ENCODE data around the gene DLL1.

DLL1 gene

GRCh38 chr6:170301184-170301583, 10.3 kb upstream of the DLL1 start:
- peaks cover 7% of the 10 kb centered on the region for H3K4me1 Mint-ChIP-seq (ENCODE audit: low read depth)
- peaks cover 46% of the 10 kb centered on the region for H3K27me3 Mint-ChIP-seq

GRCh38 chr6:170298688-170299087, 7.8 kb upstream of the DLL1 start:
- Mint-ChIP-seq H3K27me3 (peaks cover 56% of the 10 kb centered on the region), H3K4me1 (ENCODE audit: low read depth) (peaks cover 7% of the 10 kb centered on the region), H3K36me3 (ENCODE audit: low read depth) (peaks cover 4% of the 10 kb centered on the region), H3K9me3 (peaks cover 7% of the 10 kb centered on the region), H3K4me3 (no peak overlapping the region), H3K27ac (no peak overlapping the region)

More at GRCh38 chr6:170301184-170301583, 10.3 kb upstream of the DLL1 start:
- Mint-ChIP-seq H3K36me3 (ENCODE audit: low read depth) (peaks cover 4% of the 10 kb centered on the region), H3K4me3 (no peak overlapping the region), H3K27ac (no peak overlapping the region), H3K9me3 (peaks cover 7% of the 10 kb centered on the region)

- peaks cover 7% of the 10 kb centered on the region for H3K9me3 Mint-ChIP-seq
- peaks cover 13% of the 10 kb centered on the region for H3K4me1 Mint-ChIP-seq (ENCODE audit: low read depth)
- peaks cover 65% of the 10 kb centered on the region for H3K27me3 Mint-ChIP-seq
- H3K4me3 Mint-ChIP-seq: no peak overlapping the region
- no peak overlapping the region for H3K27ac Mint-ChIP-seq
- H3K36me3 Mint-ChIP-seq (ENCODE audit: low read depth): peaks cover 4% of the 10 kb centered on the region
These were observed 6.9 kb upstream of the DLL1 start for GRCh38 chr6:170297576-170298330.

- Mint-ChIP-seq H3K4me1 (ENCODE audit: low read depth) (peaks cover 21% of the 10 kb centered on the region), H3K27me3 (peaks cover 73% of the 10 kb centered on the region), H3K27ac (no peak overlapping the region), H3K36me3 (ENCODE audit: low read depth) (peaks cover 4% of the 10 kb centered on the region), H3K4me3 (no peak overlapping the region), H3K9me3 (peaks cover 7% of the 10 kb centered on the region)
These were observed 6.1 kb upstream of the DLL1 start for GRCh38 chr6:170296746-170297575.

- H3K9me3 Mint-ChIP-seq: peaks cover 1% of the 10 kb centered on the region
- H3K4me1 Mint-ChIP-seq (ENCODE audit: low read depth): peaks cover 25% of the 10 kb centered on the region
- H3K36me3 Mint-ChIP-seq (ENCODE audit: low read depth): peaks cover under 1% of the 10 kb centered on the region
- no peak overlapping the region for H3K4me3 Mint-ChIP-seq
- H3K27ac Mint-ChIP-seq: no peak overlapping the region
- peaks cover 71% of the 10 kb centered on the region for H3K27me3 Mint-ChIP-seq
These were observed 5.5 kb upstream of the DLL1 start for GRCh38 chr6:170296423-170296745.

- Mint-ChIP-seq H3K9me3 (no peaks in the 10 kb centered on the region), H3K27ac (no peak overlapping the region), H3K36me3 (ENCODE audit: low read depth) (no peaks in the 10 kb centered on the region), H3K27me3 (peaks cover 71% of the 10 kb centered on the region), H3K4me1 (ENCODE audit: low read depth) (peaks cover 25% of the 10 kb centered on the region), H3K4me3 (peak overlapping the region; percentile 71)
These were observed 4.9 kb upstream of the DLL1 start for GRCh38 chr6:170295510-170296422.

GRCh38 chr6:170294813-170295509, 4.1 kb upstream of the DLL1 start:
- H3K4me1 Mint-ChIP-seq (ENCODE audit: low read depth): peaks cover 25% of the 10 kb centered on the region

GRCh38 chr6:170294298-170294730, 3.4 kb upstream of the DLL1 start:
- Mint-ChIP-seq H3K27ac (no peak overlapping the region), H3K4me3 (no peak overlapping the region), H3K9me3 (no peaks in the 10 kb centered on the region), H3K4me1 (ENCODE audit: low read depth) (peaks cover 25% of the 10 kb centered on the region), H3K36me3 (ENCODE audit: low read depth) (no peaks in the 10 kb centered on the region), H3K27me3 (peaks cover 57% of the 10 kb centered on the region)

More at GRCh38 chr6:170294813-170295509, 4.1 kb upstream of the DLL1 start:
- no peak overlapping the region for H3K27ac Mint-ChIP-seq
- no peaks in the 10 kb centered on the region for H3K9me3 Mint-ChIP-seq
- no peaks in the 10 kb centered on the region for H3K36me3 Mint-ChIP-seq (ENCODE audit: low read depth)
- H3K27me3 Mint-ChIP-seq: peaks cover 64% of the 10 kb centered on the region
- peak overlapping the region; percentile 68 for H3K4me3 Mint-ChIP-seq

- H3K36me3 Mint-ChIP-seq (ENCODE audit: low read depth): peaks cover 4% of the 10 kb centered on the region
- peaks cover 56% of the 10 kb centered on the region for H3K27me3 Mint-ChIP-seq
- H3K4me1 Mint-ChIP-seq (ENCODE audit: low read depth): peaks cover 30% of the 10 kb centered on the region
- no peak overlapping the region for H3K27ac Mint-ChIP-seq
- H3K4me3 Mint-ChIP-seq: no peak overlapping the region
- no peaks in the 10 kb centered on the region for H3K9me3 Mint-ChIP-seq
These were observed 2.7 kb upstream of the DLL1 start for GRCh38 chr6:170293341-170294231.

GRCh38 chr6:170292407-170293158, 1.7 kb upstream of the DLL1 start:
- H3K9me3 Mint-ChIP-seq: no peaks in the 10 kb centered on the region
- peaks cover 49% of the 10 kb centered on the region for H3K27me3 Mint-ChIP-seq
- H3K27ac Mint-ChIP-seq: no peak overlapping the region
- peaks cover 6% of the 10 kb centered on the region for H3K36me3 Mint-ChIP-seq (ENCODE audit: low read depth)
- H3K4me1 Mint-ChIP-seq (ENCODE audit: low read depth): peaks cover 35% of the 10 kb centered on the region
- peak overlapping the region; percentile 80 for H3K4me3 Mint-ChIP-seq

- H3K4me3 Mint-ChIP-seq: peak overlapping the region; percentile 80
- H3K36me3 Mint-ChIP-seq (ENCODE audit: low read depth): peaks cover 6% of the 10 kb centered on the region
- no peaks in the 10 kb centered on the region for H3K9me3 Mint-ChIP-seq
- peaks cover 44% of the 10 kb centered on the region for H3K27me3 Mint-ChIP-seq
- peaks cover 35% of the 10 kb centered on the region for H3K4me1 Mint-ChIP-seq (ENCODE audit: low read depth)
- no peak overlapping the region for H3K27ac Mint-ChIP-seq
These were observed 1.2 kb upstream of the DLL1 start for GRCh38 chr6:170292111-170292406.

GRCh38 chr6:170291271-170292110, 613 bp upstream of the DLL1 start:
- H3K27ac Mint-ChIP-seq: no peak overlapping the region
- H3K4me1 Mint-ChIP-seq (ENCODE audit: low read depth): peaks cover 35% of the 10 kb centered on the region
- no peaks in the 10 kb centered on the region for H3K9me3 Mint-ChIP-seq
- peak overlapping the region; percentile 85 for H3K4me3 Mint-ChIP-seq
- peaks cover 6% of the 10 kb centered on the region for H3K36me3 Mint-ChIP-seq (ENCODE audit: low read depth)
- peaks cover 44% of the 10 kb centered on the region for H3K27me3 Mint-ChIP-seq

Data from stimulated activated naive CD8-positive, alpha-beta T cell treated with anti-CD3 and anti-CD28 coated beads, Interleukin-15, Interleukin-2, amounts not matched to agents 100 ng/mL and 50 ng/mL, for 24 hours (primary cell).